HG02885 (cell line): ENCODE results near the gene ZNF385C.
A peak's percentile ranks its signal among the peaks of the same experiment; 100 is the strongest.

Source experiments
- ATAC-seq: cut with Tn5 transposase; IDR thresholded peaks from one replicate; pipeline ENCODE4 v1.9.1; 2021; ENCODE audit warnings: mild to moderate bottlenecking; ENCODE audit not compliant: unreplicated experiment, poor library complexity

ZNF385C gene

DNA sequence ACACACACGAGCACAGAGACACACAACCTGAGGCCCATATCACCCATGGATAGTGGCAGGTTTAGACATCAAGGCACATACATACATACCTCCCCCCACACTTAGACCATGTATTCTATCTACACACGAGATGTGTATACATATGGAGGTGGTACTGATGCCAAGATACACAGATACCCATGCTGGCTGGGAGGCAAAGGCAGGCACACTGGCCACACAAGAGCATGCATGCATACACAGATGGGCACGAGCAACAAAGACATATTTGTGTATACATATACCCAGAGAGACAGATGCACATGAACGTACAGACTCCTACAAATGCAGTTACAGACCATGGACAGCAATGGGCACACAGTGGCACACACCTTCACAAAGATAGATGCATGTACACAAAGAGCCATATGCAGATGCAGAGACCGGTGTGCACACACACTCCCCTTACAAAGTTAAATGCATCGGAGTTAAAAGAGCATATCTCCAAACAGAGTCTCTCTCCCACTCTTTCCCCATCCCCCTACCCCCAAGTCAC is 45.9 kb downstream of the ZNF385C start:
- ATAC-seq, result no peak

- ATAC-seq, result no peak
Measured at GRCh38 chr17:42051645-42052044, 46.6 kb downstream of the ZNF385C start.

GRCh38 chr17:42051013-42051400 is 47.3 kb downstream of the ZNF385C start:
- no peak for ATAC-seq

- peak; percentile 43 for ATAC-seq
Measured at GRCh38 chr17:42050393-42051012, 47.8 kb downstream of the ZNF385C start, which contains the start of gene C17orf113. C17orf113 (minus strand) TSS chr17:42050601; CDS start chr17:42043376, 7,225 bp downstream.

DNA sequence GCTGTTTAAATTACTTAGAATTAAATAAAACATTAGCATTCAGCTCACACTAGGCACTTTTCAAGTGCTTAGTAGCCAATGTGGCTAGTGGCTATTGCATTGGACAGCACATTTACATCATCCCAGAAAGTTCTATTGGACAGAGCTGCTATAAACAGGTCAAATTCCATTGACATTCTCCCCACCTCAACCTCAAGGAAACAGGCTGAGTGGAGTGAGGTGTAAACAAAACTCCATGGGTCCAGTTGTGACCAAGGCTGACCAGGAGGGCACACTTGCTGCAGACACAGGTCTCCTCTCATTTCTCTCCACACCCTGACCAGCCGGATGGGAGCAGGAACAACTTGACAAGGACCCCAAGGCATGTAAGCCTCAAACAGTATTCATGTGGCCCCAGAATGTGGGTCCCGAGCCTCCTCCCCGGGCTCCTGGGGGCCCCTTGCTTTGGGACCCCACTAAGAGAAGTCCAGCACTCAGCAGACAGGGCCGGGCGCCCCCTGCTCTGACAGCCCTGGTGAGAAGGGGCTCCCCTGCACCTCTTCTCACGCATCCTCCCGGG is 48.4 kb downstream of the ZNF385C start:
- no peak for ATAC-seq

DNA sequence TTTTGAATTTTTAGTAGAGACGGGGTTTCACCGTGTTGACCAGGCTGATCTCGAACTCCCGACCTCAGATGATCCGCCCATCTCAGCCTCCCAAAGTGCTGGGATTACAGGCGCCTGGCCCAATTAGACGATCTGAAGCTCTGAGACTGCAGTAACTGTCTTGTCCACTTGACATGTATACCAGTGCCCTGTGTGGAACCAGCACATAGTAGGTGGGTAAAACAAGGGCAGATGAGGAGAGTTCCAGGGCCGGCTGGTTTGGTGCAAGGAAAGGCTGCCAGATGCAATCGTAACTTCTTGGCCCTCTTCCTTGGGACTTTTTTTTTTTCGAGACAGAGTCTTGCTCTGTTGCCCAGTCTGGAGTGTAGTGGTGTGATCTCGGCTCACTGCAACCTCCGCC is 50.9 kb downstream of the ZNF385C start:
- no peak for ATAC-seq

GRCh38 chr17:42045719-42046118 is 52.6 kb downstream of the ZNF385C start:
- ATAC-seq, result no peak

DNA sequence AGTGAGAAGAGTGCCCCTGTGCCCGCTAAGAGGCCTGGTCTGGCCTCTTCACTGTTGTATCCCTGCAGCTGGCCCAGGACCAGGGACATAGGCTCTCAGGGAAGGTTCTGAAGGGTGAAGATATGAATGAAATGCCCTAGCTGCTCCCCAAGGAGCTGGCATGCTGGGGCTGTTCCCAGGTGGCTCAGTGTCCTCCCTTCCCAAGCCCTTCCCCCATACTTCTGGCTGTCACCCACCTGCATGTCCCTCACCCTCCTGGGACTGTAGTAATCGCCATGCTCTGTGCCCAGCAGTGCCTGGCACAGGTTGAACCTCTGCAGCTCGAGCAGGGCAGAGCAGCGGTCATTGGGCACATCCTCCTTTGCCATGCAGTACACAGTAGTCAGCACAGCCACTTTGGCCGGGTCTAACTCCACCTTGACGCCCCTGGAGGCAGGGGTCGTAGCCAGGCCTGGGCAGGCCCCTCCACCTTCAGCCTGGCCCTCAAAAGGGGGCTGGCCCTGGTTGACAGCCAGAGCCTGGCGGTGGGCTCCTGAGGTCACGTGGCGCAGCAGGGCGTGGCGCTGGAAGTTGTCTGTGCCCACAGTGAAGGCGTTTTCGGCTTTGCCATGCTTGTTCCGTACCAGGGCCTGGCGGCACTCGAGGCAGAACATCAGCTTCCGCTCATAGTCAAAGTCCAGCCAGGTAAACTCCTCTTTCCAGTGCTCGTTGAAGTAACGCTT is 55.5 kb downstream of the ZNF385C start:
- no peak for ATAC-seq

DNA sequence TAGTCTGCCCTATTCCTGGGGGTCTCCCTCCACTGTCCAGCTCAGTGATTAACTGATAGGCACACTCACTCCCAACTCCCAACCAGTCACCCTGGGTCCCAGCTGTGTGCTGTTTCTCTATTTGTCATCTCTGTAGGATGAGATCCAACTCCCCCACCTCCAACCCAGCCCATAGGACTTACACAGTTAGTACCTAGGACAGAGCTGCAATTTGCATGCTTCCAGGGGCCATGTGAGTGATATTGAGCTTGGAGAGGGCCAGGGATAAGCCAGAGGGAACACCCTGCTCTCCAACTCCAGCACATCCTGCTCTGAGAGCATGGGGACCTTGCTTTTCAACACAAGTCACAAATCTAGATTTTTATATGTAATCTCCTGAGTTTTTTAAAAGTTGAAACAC is 56.7 kb downstream of the ZNF385C start:
- ATAC-seq, result no peak

GRCh38 chr17:42040818-42041217 is 57.5 kb downstream of the ZNF385C start:
- ATAC-seq, result no peak

GRCh38 chr17:42039794-42040763 is 58.2 kb downstream of the ZNF385C start:
- no peak for ATAC-seq

GRCh38 chr17:42038221-42038973 is 59.9 kb downstream of the ZNF385C start:
- no peak for ATAC-seq

GRCh38 chr17:42034059-42034458 is 64.2 kb downstream of the ZNF385C start:
- ATAC-seq, result no peak

DNA sequence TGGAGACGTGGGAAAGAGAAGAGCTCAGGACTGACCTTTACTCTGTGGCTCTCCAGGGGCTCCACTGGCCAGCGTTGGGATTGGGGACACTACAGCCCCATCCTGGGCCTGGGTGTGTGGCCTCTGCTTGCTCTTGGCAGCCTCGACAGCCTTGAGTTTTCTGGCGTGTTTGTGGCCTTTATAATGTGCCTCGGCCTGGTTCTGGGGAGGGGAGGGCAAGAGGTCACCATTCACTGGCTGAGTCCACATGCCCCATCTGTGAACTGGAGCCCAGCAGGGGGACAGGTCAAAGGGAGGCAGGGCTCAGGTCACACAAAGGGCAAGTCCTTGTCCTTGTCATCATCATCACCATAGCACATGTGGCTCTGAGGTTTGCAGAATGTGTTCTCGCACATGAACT is 66.7 kb downstream of the ZNF385C start:
- ATAC-seq, result no peak

- no peak for ATAC-seq
Measured at GRCh38 chr17:42028791-42029127, 69.5 kb downstream of the ZNF385C start.

DNA sequence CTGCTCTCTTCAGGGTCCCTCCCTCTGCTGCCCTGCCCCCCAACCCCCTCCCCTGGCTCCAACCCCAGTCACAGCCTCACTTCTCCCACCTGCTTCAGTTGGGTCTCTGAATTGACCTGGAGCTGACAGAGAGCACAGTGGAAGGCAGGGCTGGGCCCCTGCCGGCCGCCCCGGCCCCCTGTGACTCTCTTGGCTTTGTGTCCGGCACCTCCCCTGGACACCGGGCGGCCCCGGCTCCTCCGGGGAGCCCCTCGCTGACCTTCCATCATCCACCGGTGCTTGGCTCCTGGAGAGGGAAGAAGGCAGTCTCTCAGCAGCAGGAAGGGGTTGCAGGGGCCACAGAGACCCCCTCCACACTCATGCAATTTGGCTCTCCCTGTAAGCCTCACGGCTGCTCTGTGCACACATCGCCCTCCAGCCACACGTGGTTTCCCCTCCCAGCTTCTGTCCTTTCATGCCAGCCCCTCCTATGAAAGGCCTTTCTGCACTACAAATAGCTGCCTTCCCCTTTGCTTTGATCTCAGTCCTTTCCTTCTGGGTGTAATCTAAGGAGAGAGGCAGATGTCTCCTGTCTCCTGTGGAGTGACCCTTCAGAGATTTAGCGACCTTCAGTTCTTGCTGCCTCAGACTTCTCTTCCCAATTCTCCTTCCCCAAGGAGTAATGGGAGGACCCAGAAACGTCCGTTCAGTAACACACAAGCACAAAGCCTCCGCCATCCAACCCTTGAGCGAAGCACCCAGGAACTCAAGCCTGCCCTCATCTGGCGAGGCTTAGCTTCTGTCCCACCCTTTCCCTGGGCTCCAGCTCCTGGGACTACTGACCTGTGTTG is 70.1 kb downstream of the ZNF385C start:
- ATAC-seq, result no peak

DNA sequence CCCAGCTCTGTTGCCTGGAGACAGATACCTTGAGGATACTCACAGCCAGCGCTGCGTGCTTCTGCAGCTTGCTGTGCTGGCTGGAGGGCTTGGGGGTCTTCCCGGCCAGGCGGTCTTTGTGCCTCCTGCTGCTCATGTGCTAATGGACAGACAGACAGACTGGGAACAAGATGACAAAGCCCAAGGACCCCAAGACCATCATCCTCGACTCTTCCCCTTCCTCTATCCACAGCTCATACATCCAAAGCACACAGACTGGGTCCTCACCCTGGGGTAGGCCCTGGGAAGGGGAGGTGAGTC is 70.7 kb downstream of the ZNF385C start:
- ATAC-seq, result no peak

- ATAC-seq, result no peak
Measured at GRCh38 chr17:42026857-42027589, 71.2 kb downstream of the ZNF385C start.
